HG02571 (cell line): Measurements from ENCODE around the gene ZNF500.

ENCODE experiments used
- ATAC-seq: cut with Tn5 transposase; IDR thresholded peaks from one replicate; pipeline ENCODE4 v1.9.1; 2021; ENCODE audit warnings: mild to moderate bottlenecking, moderate library complexity; ENCODE audit not compliant: unreplicated experiment

The ZNF500 gene

DNA sequence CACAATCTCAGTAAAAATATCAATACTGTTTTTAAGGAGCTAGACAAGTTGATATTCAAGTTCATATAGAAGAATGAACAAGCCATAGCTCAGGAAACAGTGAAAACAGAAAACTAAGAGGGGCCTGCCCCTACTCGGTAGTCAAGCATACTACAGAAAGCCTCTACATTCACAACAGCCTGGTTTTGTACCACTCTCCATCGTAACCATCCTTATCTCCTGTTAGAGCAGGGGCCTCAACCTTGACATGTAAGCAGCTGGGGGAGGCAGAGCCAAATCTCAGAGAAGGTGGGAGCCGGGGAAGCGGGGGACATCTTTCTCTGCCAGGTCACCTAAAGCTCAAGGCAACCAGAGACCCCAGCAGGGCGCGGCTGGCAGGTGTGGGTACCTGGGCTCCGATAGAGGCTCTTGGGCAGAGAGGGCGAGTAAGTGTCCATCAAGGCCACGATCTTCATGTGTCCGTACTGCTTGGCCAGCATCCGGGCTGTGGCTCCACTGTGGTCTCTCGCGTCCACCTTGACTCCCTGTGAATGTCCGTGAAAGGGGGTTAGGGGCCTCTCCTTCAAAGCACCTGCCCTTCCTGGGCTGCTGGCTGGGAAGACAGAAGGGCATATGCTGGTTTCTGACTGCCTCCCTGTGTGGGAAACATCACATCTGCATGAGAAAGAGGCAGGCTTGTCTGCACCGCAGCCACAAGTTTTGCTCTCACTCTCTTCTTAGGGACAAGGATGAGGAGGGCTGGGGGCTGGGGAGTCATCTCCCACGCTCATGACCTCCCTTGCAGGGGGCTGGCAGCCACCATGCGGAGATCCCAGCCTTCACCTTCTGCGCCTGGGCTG is 53.1 kb downstream of the ZNF500 start:
- ATAC-seq = no peak

DNA sequence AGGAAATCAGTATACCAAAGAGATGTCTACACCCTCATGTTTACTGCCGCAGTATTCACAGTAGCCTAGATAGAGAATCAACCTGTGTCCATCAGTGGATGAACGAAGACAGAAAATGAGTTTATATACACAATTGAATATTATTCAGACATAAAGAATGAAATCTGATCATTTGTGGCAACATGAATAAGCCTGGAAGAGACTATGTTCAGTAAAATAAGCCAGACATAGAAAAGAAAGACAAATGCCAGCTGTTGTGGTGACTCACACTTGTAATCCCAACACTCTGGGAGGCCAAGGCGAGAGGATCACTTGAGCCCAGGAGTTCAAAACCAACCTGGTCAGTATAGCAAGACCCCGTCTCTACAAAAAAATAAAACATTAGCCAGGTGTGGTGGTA is 57.5 kb downstream of the ZNF500 start:
- no peak for ATAC-seq

DNA sequence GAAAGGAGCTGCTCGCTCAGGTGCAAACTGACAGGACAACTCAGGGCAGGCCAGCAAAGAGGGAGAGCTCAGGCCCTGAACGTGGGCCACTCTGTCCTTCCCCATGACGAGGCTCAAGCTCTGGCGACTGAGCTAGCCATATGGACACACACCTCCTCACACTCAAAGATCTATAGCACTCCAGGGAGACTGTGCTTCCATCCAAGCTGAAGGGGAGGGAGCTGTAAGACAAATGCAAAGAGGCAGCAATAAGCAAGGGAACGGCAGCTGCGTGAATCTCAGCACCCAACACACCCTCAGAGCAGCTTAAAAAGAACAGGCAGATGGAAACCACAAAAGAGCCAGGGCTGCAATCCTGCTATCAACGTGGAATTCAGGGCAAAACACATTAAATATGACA is 60.1 kb downstream of the ZNF500 start:
- no peak for ATAC-seq

GRCh38 chr16:4704913-4705312 is 62.0 kb downstream of the ZNF500 start:
- no peak for ATAC-seq

- no peak for ATAC-seq
Observed at GRCh38 chr16:4704491-4704890, 62.5 kb downstream of the ZNF500 start.

DNA sequence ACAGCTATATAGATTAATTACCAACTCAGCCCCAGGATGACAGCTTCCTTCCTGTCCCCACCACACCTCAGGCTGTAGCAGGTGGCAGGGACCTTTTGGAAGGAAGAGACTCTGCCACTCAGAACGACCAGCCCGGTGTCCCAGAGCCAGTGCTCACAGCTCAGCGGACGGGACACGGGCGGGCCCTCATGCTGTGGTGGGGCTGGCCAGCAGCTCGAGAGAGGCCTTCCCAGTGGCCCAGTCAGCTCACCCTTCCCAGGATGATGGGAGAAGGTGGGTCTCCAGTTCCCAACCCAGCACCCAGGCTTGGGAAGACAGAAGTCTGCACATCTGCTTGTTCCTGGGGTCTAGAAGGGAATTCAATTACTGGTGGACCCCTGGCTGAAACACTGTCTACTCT is 63.1 kb downstream of the ZNF500 start:
- no peak for ATAC-seq

- ATAC-seq = no peak
Observed at GRCh38 chr16:4702466-4702808, 64.5 kb downstream of the ZNF500 start.

DNA sequence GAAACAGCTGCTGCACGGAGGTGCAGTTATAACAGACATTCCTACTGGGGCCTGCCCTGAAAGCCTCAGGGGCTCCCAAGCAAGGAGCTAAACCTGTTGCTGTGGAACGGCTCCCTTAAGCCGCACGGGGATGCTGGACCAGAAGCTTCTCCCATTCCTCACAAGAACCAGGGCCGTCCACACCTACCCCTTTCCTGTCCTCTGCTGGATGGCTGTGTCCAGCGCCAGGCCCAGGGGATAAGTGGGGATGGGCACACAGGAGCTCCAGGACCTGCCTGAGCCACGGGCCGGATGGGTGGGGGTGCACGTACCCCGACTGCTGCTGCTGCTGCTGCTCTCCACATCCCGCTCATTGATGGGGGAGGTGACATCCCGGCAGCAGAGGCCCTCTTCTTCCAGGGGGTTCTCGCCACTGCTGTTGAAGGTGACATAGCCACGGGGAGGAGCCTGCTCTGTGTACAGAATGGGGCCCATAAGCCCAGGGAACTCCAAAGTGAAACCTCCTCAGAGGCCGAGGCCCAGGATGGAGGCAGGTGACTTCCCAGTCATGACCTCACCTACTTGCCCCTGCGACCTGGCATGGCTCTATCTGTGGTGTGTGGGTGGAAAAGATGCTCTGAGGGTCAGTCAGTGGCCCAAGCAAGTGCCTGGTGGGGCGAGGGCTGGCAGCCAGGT is 65.0 kb downstream of the ZNF500 start:
- no peak for ATAC-seq

DNA sequence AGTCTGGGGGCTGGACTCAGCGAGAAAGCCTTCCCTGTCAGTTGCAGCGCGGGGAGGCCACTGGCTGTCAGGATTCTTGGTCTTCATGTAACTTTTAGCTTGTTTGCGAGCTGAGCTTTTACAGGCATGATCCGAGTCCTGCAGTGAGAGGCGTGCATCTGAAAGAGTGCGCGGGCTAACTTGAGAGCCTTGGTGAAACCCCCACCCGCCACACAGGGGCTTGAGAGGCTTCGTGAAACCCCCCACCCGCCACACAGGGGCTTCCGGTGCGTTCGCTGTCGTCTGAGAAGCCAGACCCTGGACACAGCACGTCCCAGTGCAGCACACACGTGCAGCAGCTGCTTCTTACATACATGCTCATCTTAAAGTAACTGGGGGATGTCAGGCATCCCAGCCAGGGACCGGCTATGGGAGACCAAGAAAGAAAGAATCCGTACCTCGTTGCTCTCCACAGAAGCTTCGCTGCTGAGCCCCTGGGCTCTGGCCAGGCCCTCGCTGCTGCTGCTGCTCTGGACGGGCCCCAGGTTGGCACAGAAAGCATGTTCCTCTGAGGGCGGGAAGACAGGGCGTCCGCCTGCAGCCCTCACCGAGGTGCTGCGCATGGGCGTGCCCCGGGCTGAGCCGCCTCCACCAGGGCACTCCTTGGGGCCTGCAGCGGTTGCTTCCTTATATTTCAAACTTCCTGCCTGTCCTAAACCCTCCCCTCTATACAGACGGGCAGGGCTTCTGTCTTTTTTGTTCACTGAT is 65.8 kb downstream of the ZNF500 start:
- no peak for ATAC-seq

DNA sequence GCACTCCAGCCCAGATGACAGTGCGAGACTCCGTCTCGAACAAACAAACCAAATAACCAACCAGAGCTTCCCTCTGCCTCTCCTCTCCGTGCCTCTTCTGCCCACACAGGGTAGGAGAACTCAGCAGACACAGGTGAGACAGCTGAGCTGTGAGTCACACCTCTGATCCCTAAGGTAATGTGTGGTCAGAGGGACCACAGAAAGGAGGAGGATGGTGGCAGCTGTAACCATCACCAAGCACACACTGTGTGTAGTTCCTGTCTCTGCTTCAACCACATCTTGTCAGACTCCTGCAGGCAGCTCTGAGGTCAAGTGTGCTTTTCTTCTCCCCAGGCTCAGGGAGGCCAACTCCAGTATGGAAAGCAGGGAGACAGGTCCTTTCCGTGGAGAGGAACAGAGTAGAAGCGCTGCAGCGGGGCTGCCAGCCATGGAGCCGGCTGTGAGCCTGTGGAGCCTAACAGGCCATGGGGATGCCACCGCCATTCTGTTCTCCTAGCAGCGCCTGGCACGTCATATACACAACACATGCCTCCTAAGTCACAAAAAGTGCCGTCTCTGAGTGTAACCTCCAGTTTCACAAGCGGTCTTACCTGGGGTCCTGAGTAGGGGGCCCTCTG is 66.5 kb downstream of the ZNF500 start:
- ATAC-seq = no peak

- ATAC-seq = no peak
Observed at GRCh38 chr16:4699046-4699556, 67.9 kb downstream of the ZNF500 start.

DNA sequence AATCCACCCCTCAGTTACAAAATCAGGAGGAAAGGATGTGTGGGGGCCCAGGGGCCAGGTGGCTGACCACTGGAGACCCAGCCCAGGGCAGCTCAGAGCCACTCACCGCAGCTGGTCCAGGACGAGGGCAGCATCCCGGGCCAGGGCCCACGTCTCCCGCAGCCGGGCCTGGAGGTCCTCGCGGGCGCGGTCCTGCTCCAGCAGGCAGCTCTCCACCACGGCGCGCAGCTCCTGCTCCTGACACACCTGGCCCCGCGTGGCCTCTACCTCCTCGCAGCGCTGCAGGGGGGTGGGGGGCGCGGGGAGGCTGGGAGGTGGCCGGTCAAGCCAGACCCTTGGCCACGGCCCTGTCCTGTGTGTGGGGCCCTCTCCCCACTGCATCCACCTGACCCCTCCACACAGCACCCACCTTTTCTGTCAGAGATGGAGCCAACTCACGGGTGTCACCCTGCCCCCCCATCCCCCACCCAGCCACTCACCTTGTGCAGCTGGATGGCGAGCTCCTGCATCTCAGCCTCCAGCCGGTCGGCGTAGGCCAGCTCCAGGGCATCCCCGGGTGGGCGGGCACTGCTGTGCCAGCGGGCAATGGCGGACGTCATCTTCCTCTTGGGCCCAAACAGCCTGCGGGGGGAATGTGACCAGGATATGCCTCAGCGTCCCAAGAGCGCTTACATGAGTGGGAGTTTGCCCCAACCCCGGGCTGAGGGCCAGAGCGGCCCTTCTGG is 68.5 kb downstream of the ZNF500 start:
- ATAC-seq = no peak
